H1 (cell line): ENCODE measurements around the gene OR14A2. TPM values are rescaled to one million over a fixed set of nuclear protein-coding genes. Genes with fewer than 3 reads are reported as not detected.

Experiments used
- CTCF ChIA-PET: fragments of 300-600 bp; sonication (Branson Sonifier 250); formaldehyde crosslinking; loops from one replicate; lab custom pipeline; 2021; ENCODE audit not compliant: partially characterized antibody; lab: Charles Lee
- POLR2A ChIA-PET: fragments of 300-600 bp; sonication (Branson Sonifier 250); formaldehyde crosslinking; loops from one replicate; lab custom pipeline; 2021; ENCODE audit warnings: inconsistent platforms; ENCODE audit not compliant: partially characterized antibody; lab: Charles Lee
- DNase-seq, 2 experiments: peaks; one replicate each; pipeline versions ENCODE4 v3.0.0 to v3.0.0-alpha.2; 2010 to 2022; ENCODE audit warnings: low spot score in 2 of 2, low read depth in 1 of 2, mixed read lengths in 1 of 2
- FAIRE-seq: peaks from 2 replicates; lab custom pipeline; 2011; peaks lifted over from hg19 to GRCh38; lab: Jason Lieb, UNC
- H2AFZ ChIP-seq: 2 replicates; pipeline ENCODE4 v1.8.1; 2012; ENCODE audit warnings: low read length, inconsistent platforms
- H2AK5ac ChIP-seq: 2 replicates; pipeline ENCODE4 v1.6.1; 2013; ENCODE audit warnings: low read depth, low read length
- H2BK120ac ChIP-seq: replicated peaks from 2 replicates; pipeline ENCODE3; 2013; ENCODE audit warnings: low read depth, low read length, inconsistent platforms
- H2BK12ac ChIP-seq: 2 replicates; pipeline ENCODE4 v1.6.1; 2013; ENCODE audit warnings: low read depth, low read length
- H2BK15ac ChIP-seq: 2 replicates; pipeline ENCODE4 v1.6.1; 2013; ENCODE audit warnings: low read length
- H2BK20ac ChIP-seq: 2 replicates; pipeline ENCODE4 v1.6.1; 2013; ENCODE audit warnings: low read length
- H2BK5ac ChIP-seq: 2 replicates; pipeline ENCODE4 v1.6.1; 2013; ENCODE audit warnings: low read depth, low read length
- H3K14ac ChIP-seq: 2 replicates; pipeline ENCODE4 v1.6.1; 2013; ENCODE audit warnings: inconsistent platforms; ENCODE audit not compliant: insufficient read length
- H3K18ac ChIP-seq: 2 replicates; pipeline ENCODE4 v1.6.1; 2013; ENCODE audit warnings: low read length; ENCODE audit errors: extremely low read depth
- H3K23ac ChIP-seq: 2 replicates; pipeline ENCODE4 v1.6.1; 2013; ENCODE audit warnings: inconsistent platforms; ENCODE audit not compliant: insufficient read length
- H3K23me2 ChIP-seq: 2 replicates; pipeline ENCODE4 v1.6.1; 2013; ENCODE audit warnings: low read depth, low read length
- H3K27ac ChIP-seq: 2 replicates; pipeline ENCODE4 v1.6.1; 2011; ENCODE audit warnings: low read depth, low read length, inconsistent platforms
- H3K27me3 ChIP-seq, 4 experiments: replicated peaks in 1 of 4; 1 replicate in 1 of 4; 2 replicates in 3 of 4; pipeline versions ENCODE4 v1.6.1 to v1.8.1; 2011 to 2013; ENCODE audit warnings: low read length in 3 of 4, mild to moderate bottlenecking in 3 of 4, inconsistent platforms in 2 of 4, mixed read lengths in 2 of 4, moderate library complexity in 1 of 4; ENCODE audit not compliant: control insufficient read depth in 3 of 4, insufficient read depth in 3 of 4; ENCODE audit errors: extremely low read depth in 1 of 4
- H3K36me3 ChIP-seq, 4 experiments: 2 replicates each; pipeline versions ENCODE4 v1.6.1 to v1.8.1; 2011 to 2013; ENCODE audit warnings: mild to moderate bottlenecking in 4 of 4, low read length in 3 of 4, moderate library complexity in 2 of 4, control low read depth in 1 of 4, inconsistent platforms in 1 of 4; ENCODE audit not compliant: insufficient read depth in 4 of 4, control insufficient read depth in 2 of 4
- H3K4ac ChIP-seq: replicated peaks from 2 replicates; pipeline ENCODE3; 2013; ENCODE audit warnings: low read length, low read depth, mixed read lengths, inconsistent platforms; ENCODE audit not compliant: insufficient read length
- H3K4me1 ChIP-seq, 4 experiments: replicated peaks in 1 of 4; 1 replicate in 1 of 4; 2 replicates in 3 of 4; pipeline versions ENCODE4 v1.6.1 to v1.8.1; 2011 to 2013; ENCODE audit warnings: low read length in 3 of 4, inconsistent platforms in 2 of 4, mixed read lengths in 1 of 4; ENCODE audit not compliant: insufficient read depth in 4 of 4, control insufficient read depth in 3 of 4
- H3K4me2 ChIP-seq, 2 experiments: 2 replicates each; pipeline versions ENCODE4 v1.6.1 to v1.8.1; 2011 to 2013; ENCODE audit warnings: low read depth in 2 of 2, low read length in 2 of 2, control low read depth in 1 of 2, inconsistent platforms in 1 of 2, mild to moderate bottlenecking in 1 of 2; ENCODE audit not compliant: insufficient read depth in 1 of 2
- H3K4me3 ChIP-seq, 4 experiments: fragments of 200-600, 300-600 bp in 1 of 4; sonication (generic), shearing (Covaris generic), sonication (Bioruptor Twin) in 1 of 4; 2 replicates each; pipeline versions ENCODE4 v1.5.1 to v1.8.1; 2011 to 2016; ENCODE audit warnings: low read length in 4 of 4, low read depth in 3 of 4, control low read depth in 2 of 4, inconsistent platforms in 2 of 4, mild to moderate bottlenecking in 2 of 4, mixed read lengths in 1 of 4, moderate library complexity in 1 of 4; ENCODE audit not compliant: insufficient read depth in 2 of 4; ENCODE audit errors: extremely low read depth in 1 of 4
- H3K56ac ChIP-seq: replicated peaks from 2 replicates; pipeline ENCODE3; 2013; ENCODE audit warnings: low read depth, mild to moderate bottlenecking, mixed read lengths, low read length, inconsistent platforms; ENCODE audit not compliant: insufficient read length
- H3K79me1 ChIP-seq: 2 replicates; pipeline ENCODE4 v1.6.1; 2013; ENCODE audit warnings: low read depth, low read length, control low read depth
- H3K79me2 ChIP-seq, 2 experiments: 2 replicates each; pipeline versions ENCODE4 v1.6.1 to v1.8.1; 2012 to 2013; ENCODE audit warnings: low read length in 2 of 2, mild to moderate bottlenecking in 2 of 2, inconsistent platforms in 1 of 2; ENCODE audit not compliant: insufficient read depth in 2 of 2, control insufficient read depth in 1 of 2
- H3K9ac ChIP-seq, 4 experiments: replicated peaks in 1 of 4; 1 replicate in 1 of 4; 2 replicates in 3 of 4; pipeline versions ENCODE4 v1.6.1 to v1.8.1; 2011 to 2013; ENCODE audit warnings: low read depth in 3 of 4, low read length in 3 of 4, control low read depth in 2 of 4, mild to moderate bottlenecking in 2 of 4, moderate library complexity in 2 of 4, inconsistent platforms in 1 of 4; ENCODE audit errors: extremely low read depth in 1 of 4
- H3K9me3 ChIP-seq, 2 experiments: 2 replicates each; pipeline versions ENCODE4 v1.6.1 to v1.8.1; 2012 to 2013; ENCODE audit warnings: mild to moderate bottlenecking in 2 of 2, moderate library complexity in 2 of 2, control low read depth in 1 of 2, inconsistent platforms in 1 of 2, low read depth in 1 of 2, low read length in 1 of 2, mixed read lengths in 1 of 2; ENCODE audit not compliant: insufficient read depth in 2 of 2
- H4K20me1 ChIP-seq, 2 experiments: replicated peaks in 1 of 2; 2 replicates each; pipeline versions ENCODE3 to v1.8.1; 2011 to 2013; ENCODE audit warnings: inconsistent platforms in 2 of 2, low read length in 2 of 2, mild to moderate bottlenecking in 1 of 2; ENCODE audit not compliant: insufficient read depth in 2 of 2, control insufficient read depth in 1 of 2
- H4K5ac ChIP-seq: 2 replicates; pipeline ENCODE4 v1.6.1; 2013; ENCODE audit warnings: low read length, low read depth, mixed read lengths, inconsistent platforms; ENCODE audit not compliant: insufficient read length
- H4K8ac ChIP-seq: 2 replicates; pipeline ENCODE4 v1.8.0; 2013; ENCODE audit warnings: mild to moderate bottlenecking, moderate library complexity, low read length, inconsistent platforms; ENCODE audit not compliant: insufficient read depth; ENCODE audit errors: extremely low read depth
- H4K91ac ChIP-seq: replicated peaks from 2 replicates; pipeline ENCODE3; 2013; ENCODE audit warnings: low read length, mixed read lengths, inconsistent platforms; ENCODE audit not compliant: insufficient read length
- ATF3 ChIP-seq: IDR thresholded peaks from 2 replicates; pipeline ENCODE4 v1.6.1; 2011; ENCODE audit warnings: low read depth, mild to moderate bottlenecking, low read length; ENCODE audit not compliant: insufficient read depth
- CBX5 ChIP-seq: fragments of 300-800, 300-1000 bp; sonication (generic); IDR thresholded peaks from 2 replicates; pipeline ENCODE4 v1.7.1; 2016; ENCODE audit warnings: antibody characterized with exemption, low read length, low read depth
- CREB1 ChIP-seq: IDR thresholded peaks from 2 replicates; pipeline ENCODE4 v1.6.1; 2012; ENCODE audit warnings: inconsistent platforms
- CTBP2 ChIP-seq: IDR thresholded peaks from 2 replicates; pipeline ENCODE4 v1.7.0; 2011; ENCODE audit warnings: borderline replicate concordance, mild to moderate bottlenecking, moderate library complexity, mixed read lengths, low read length; ENCODE audit not compliant: insufficient read depth, insufficient read length
- GABPA ChIP-seq: IDR thresholded peaks from 2 replicates; pipeline ENCODE4 v1.6.1; 2011; ENCODE audit warnings: mild to moderate bottlenecking, low read length, moderate library complexity, borderline replicate concordance; ENCODE audit not compliant: insufficient read depth
- JUND ChIP-seq: IDR thresholded peaks from 2 replicates; pipeline ENCODE4 v1.6.1; 2011; ENCODE audit warnings: mild to moderate bottlenecking, improper control_type of control experiment, low read length
- KDM4A ChIP-seq: IDR thresholded peaks from one replicate; pipeline ENCODE4 v1.7.1; 2012; ENCODE audit warnings: low read depth, mild to moderate bottlenecking, moderate library complexity, low read length, inconsistent platforms; ENCODE audit not compliant: severe bottlenecking
- MAFK ChIP-seq: IDR thresholded peaks from 2 replicates; pipeline ENCODE4 v1.6.1; 2012; ENCODE audit warnings: low read depth, mild to moderate bottlenecking, improper control_type of control experiment, low read length
- POLR2A ChIP-seq, 2 experiments: IDR thresholded peaks; 1 replicate in 1 of 2; 2 replicates in 1 of 2; pipeline ENCODE4 v1.6.1; 2011; ENCODE audit warnings: low read depth in 2 of 2, low read length in 2 of 2, mild to moderate bottlenecking in 2 of 2; ENCODE audit errors: control extremely low read depth in 1 of 2
- RAD21 ChIP-seq, 2 experiments: IDR thresholded peaks in 1 of 2; conservative IDR thresholded peaks in 1 of 2; 2 replicates each; pipeline ENCODE4 v1.6.1; 2011; ENCODE audit warnings: low read depth in 2 of 2, low read length in 2 of 2, improper control_type of control experiment in 1 of 2, inconsistent platforms in 1 of 2, mild to moderate bottlenecking in 1 of 2, moderate library complexity in 1 of 2
- SP2 ChIP-seq: IDR thresholded peaks from 2 replicates; pipeline ENCODE4 v1.6.1; 2012; ENCODE audit warnings: mild to moderate bottlenecking, low read length, inconsistent platforms
- SP4 ChIP-seq: IDR thresholded peaks from 2 replicates; pipeline ENCODE4 v1.6.1; 2012; ENCODE audit warnings: low read length, inconsistent platforms
- SUZ12 ChIP-seq: fragments of 200-600 bp; sonication (generic); IDR thresholded peaks from 2 replicates; pipeline ENCODE4 v1.6.1; 2012; ENCODE audit warnings: mild to moderate bottlenecking, inconsistent platforms, low read length, moderate library complexity, mixed read lengths
- TBP ChIP-seq: IDR thresholded peaks from 2 replicates; pipeline ENCODE4 v1.6.1; 2011; ENCODE audit warnings: low read depth, low read length, improper control_type of control experiment
- TEAD4 ChIP-seq: IDR thresholded peaks from 2 replicates; pipeline ENCODE4 v1.6.1; 2012; ENCODE audit warnings: low read depth, low read length, inconsistent platforms, mixed read lengths
- YY1 ChIP-seq: IDR thresholded peaks from 2 replicates; pipeline ENCODE4 v1.6.1; 2011; ENCODE audit warnings: low read depth, mild to moderate bottlenecking, low read length
- WGBS, 2 experiments: shearing (Covaris generic) in 1 of 2; methylation state at CpG; one replicate each; pipeline versions ENCODE4 v1.1.6 to v1.1.7; 2013 to 2015; ENCODE audit warnings: low lambda C conversion rate in 2 of 2, mixed read lengths in 2 of 2, inconsistent platforms in 1 of 2, low coverage in 1 of 2, missing lambda C conversion rate in 1 of 2; ENCODE audit not compliant: insufficient replicate concordance in 2 of 2, insufficient coverage in 1 of 2, insufficient read length in 1 of 2; ENCODE audit errors: extremely low coverage in 1 of 2, missing lambda C conversion rate in 1 of 2; 5-methylcytosine and 5-hydroxymethylcytosine counted together
- polyA plus RNA-seq, 7 experiments: library from polyadenylated mRNA; depleted of rRNA in 3 of 7; stranded (reverse) in 5 of 7; unstranded in 2 of 7; fragments of >200 nt in 5 of 7; fragments of 200-250 nt in 2 of 7; gene quantifications; 1 replicate in 5 of 7; 2 replicates in 1 of 7; 4 replicates in 1 of 7; pipeline versions ENCODE4 v1.2.1 to v1.2.3, GENCODE V29; 2011 to 2013; ENCODE audit warnings: missing spikeins in 2 of 7, mixed read lengths in 2 of 7
- total RNA-seq: library from RNA; stranded (reverse); fragmentation: NEBNext Ultra II Directional; extraction: Animal tissue kit (Norgen Biotek cat#: 25700); gene quantifications from 2 replicates; pipeline ENCODE4 v1.2.1, GENCODE V29; 2021

OR14A2 gene
- total and polyA plus RNA-seq, 2 of the 8 experiments (the other 6 are each of a cell fraction or from before 2014, with no cell fraction given) = not detected

- H3K36me3 ChIP-seq = no peaks in the 10 kb centered on the region
- CTCF ChIA-PET = no interaction called here
- WGBS, 2 experiments = 87% methylated on average over 1 of the region's 1 CpG; no CpG with 5 or more reads in 1 of the 2 experiments
- TF ChIP-seq CBX5 = no peak
- no peak for TF ChIP-seq YY1
- TF ChIP-seq CTBP2 = no peak
- TF ChIP-seq MAFK = no peak
- no peak for TF ChIP-seq POLR2A (IDR thresholded peaks at IDR 0.05; ENCODE audit: control extremely low read depth in 1 of 2, low read depth in 2 of 2, low read length in 2 of 2)
- no peak for TF ChIP-seq SP4
- TF ChIP-seq SP2 = no peak
- no peak for TF ChIP-seq SUZ12
- no peak for TF ChIP-seq TBP
- no peak for TF ChIP-seq JUND
- TF ChIP-seq KDM4A = no peak
- no peak for TF ChIP-seq CREB1
- no peak for TF ChIP-seq RAD21 (IDR thresholded peaks at IDR 0.05 in 1 of 2, conservative IDR thresholded peaks at IDR 0.05 in 1 of 2; ENCODE audit: low read depth in 2 of 2, low read length in 2 of 2)
- no peak for TF ChIP-seq ATF3
- no peak for TF ChIP-seq GABPA
- TF ChIP-seq TEAD4 = no peak
These were observed 46.6 kb downstream of the OR14A2 start for GRCh38 chr1:247701338-247701737.

More at GRCh38 chr1:247701338-247701737, 46.6 kb downstream of the OR14A2 start:
- H3K4ac ChIP-seq = no peak overlapping the region
- H2BK20ac ChIP-seq = no peak overlapping the region
- H3K27ac ChIP-seq = no peak overlapping the region
- DNase-seq (no peak), FAIRE-seq (no peak)
- no peak overlapping the region for H3K14ac ChIP-seq
- H3K9me3 ChIP-seq = peaks cover 41 to 47% of the 10 kb centered on the region in 2 experiments; a peak in 3 of 4 replicates
- H3K9ac ChIP-seq = no peak overlapping the region
- no peak overlapping the region for H2AK5ac ChIP-seq
- H3K4me2 ChIP-seq = no peak overlapping the region
- H2AFZ ChIP-seq = no peak overlapping the region
- no peaks in the 10 kb centered on the region for H3K27me3 ChIP-seq
- no peak overlapping the region for H2BK120ac ChIP-seq
- no peaks in the 10 kb centered on the region for H3K79me1 ChIP-seq
- no peak overlapping the region for H3K4me3 ChIP-seq
- no peaks in the 10 kb centered on the region for H3K23me2 ChIP-seq
- H3K23ac ChIP-seq = no peak overlapping the region
- no peak overlapping the region for H2BK15ac ChIP-seq
- no peak overlapping the region for H2BK12ac ChIP-seq
- no peaks in the 10 kb centered on the region for H4K20me1 ChIP-seq
- H4K91ac ChIP-seq = no peak overlapping the region
- H4K8ac ChIP-seq = no peak overlapping the region
- H3K18ac ChIP-seq = no peak overlapping the region
- H3K4me1 ChIP-seq = no peaks in the 10 kb centered on the region
- no peak overlapping the region for H4K5ac ChIP-seq
- POLR2A ChIA-PET = no interaction called here
- H3K56ac ChIP-seq = no peak overlapping the region
- no peaks in the 10 kb centered on the region for H3K79me2 ChIP-seq
- H2BK5ac ChIP-seq = no peak overlapping the region
